Peyer's patch (tissue), 4 donors: Measurements from ENCODE around the gene PLXDC1.

Experiments
- CTCF ChIP-seq, 6 experiments: fragments of 450-650 bp in 4 of 6; fragments of 200-600 bp in 2 of 6; sonication (generic) in 1 of 6; IDR thresholded peaks; one replicate each; pipeline ENCODE4 v1.5.1; 2017 to 2019; ENCODE audit warnings: antibody characterized with exemption in 6 of 6, mild to moderate bottlenecking in 3 of 6, moderate library complexity in 1 of 6
- POLR2A ChIP-seq, 2 donors: fragments of 450-650 bp; IDR thresholded peaks; one replicate each; pipeline ENCODE4 v1.5.1; 2017; ENCODE audit warnings: antibody characterized with exemption in 2 of 2, mild to moderate bottlenecking in 2 of 2, moderate library complexity in 2 of 2

- TF ChIP-seq CTCF (IDR thresholded peaks at IDR 0.05), result no peak
- TF ChIP-seq POLR2A (IDR thresholded peaks at IDR 0.05), result no peak
These were observed 6.3 kb downstream of the PLXDC1 start for GRCh38 chr17:39145143-39145542.
